Measurements from ENCODE around the gene RPRM. TPM values are rescaled to one million over a fixed set of nuclear protein-coding genes. Genes with fewer than 3 reads are reported as not detected.

Gene RPRM
- total RNA-seq, 2 experiments from 2014 or later: not detected

DNA sequence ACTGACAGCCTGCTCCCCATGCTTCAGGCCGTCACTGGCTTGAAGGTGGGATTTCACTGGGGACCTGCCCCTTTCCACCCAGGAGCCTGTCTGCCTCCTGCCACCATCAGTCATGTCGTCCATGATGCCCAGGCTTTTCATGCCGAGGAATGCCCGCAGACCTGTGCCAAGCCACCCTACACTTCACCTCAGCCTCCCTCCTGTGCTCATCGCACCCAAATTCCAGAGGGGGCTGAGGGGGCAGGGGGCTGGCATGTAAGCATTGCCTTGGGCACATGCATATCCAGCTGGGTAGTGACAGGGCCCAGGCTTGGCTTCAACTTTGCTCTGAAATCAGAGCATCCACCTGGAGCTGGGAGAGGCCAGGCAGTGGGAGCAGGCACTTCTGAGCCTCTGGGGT, 20.9 kb upstream of the RPRM start:
- no peak overlapping the region for H2AFZ ChIP-seq (ENCODE audit: low read length)
- H3K9me3 ChIP-seq (ENCODE audit: low read length): no peaks in the 10 kb centered on the region
- ChIA-PET CTCF (ENCODE audit: unreplicated experiment) (no interaction called here), POLR2A (no interaction called here)
- no peak overlapping the region for H3K4me2 ChIP-seq (ENCODE audit: low read length)
- H3K4me3 ChIP-seq (ENCODE audit: low read depth, low read length, poor library complexity, severe bottlenecking): no peak overlapping the region
- no peaks in the 10 kb centered on the region for H3K79me2 ChIP-seq (ENCODE audit: insufficient read depth, low read depth, low read length)
- no peak for DNase-seq (ENCODE audit: low spot score)
- H3K36me3 ChIP-seq (ENCODE audit: insufficient read depth, low read length): no peaks in the 10 kb centered on the region
- intact Hi-C loops (cut with micrococcal nuclease; ENCODE audit: unreplicated experiment): no loop called here
- H4K20me1 ChIP-seq (ENCODE audit: insufficient read depth, low read length): no peaks in the 10 kb centered on the region
- no peak overlapping the region for H3K27ac ChIP-seq (ENCODE audit: low read depth, low read length, poor library complexity, severe bottlenecking)
- no peaks in the 10 kb centered on the region for H3K9me2 ChIP-seq (ENCODE audit: insufficient read depth, low read length)
- BruUV-seq (replicated peaks): no TSS peak
- H3K4me1 ChIP-seq (ENCODE audit: insufficient read depth, low read length, poor library complexity, severe bottlenecking): no peaks in the 10 kb centered on the region
- TF ChIP-seq, protein P1, sequence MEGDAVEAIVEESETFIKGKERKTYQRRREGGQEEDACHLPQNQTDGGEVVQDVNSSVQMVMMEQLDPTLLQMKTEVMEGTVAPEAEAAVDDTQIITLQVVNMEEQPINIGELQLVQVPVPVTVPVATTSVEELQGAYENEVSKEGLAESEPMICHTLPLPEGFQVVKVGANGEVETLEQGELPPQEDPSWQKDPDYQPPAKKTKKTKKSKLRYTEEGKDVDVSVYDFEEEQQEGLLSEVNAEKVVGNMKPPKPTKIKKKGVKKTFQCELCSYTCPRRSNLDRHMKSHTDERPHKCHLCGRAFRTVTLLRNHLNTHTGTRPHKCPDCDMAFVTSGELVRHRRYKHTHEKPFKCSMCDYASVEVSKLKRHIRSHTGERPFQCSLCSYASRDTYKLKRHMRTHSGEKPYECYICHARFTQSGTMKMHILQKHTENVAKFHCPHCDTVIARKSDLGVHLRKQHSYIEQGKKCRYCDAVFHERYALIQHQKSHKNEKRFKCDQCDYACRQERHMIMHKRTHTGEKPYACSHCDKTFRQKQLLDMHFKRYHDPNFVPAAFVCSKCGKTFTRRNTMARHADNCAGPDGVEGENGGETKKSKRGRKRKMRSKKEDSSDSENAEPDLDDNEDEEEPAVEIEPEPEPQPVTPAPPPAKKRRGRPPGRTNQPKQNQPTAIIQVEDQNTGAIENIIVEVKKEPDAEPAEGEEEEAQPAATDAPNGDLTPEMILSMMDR (conservative IDR thresholded peaks at IDR 0.05; ENCODE audit: low read length): no peak
- no peak for TF ChIP-seq EZH2phosphoT487 (IDR thresholded peaks at IDR 0.05; ENCODE audit: borderline replicate concordance, low read depth, low read length)

DNA sequence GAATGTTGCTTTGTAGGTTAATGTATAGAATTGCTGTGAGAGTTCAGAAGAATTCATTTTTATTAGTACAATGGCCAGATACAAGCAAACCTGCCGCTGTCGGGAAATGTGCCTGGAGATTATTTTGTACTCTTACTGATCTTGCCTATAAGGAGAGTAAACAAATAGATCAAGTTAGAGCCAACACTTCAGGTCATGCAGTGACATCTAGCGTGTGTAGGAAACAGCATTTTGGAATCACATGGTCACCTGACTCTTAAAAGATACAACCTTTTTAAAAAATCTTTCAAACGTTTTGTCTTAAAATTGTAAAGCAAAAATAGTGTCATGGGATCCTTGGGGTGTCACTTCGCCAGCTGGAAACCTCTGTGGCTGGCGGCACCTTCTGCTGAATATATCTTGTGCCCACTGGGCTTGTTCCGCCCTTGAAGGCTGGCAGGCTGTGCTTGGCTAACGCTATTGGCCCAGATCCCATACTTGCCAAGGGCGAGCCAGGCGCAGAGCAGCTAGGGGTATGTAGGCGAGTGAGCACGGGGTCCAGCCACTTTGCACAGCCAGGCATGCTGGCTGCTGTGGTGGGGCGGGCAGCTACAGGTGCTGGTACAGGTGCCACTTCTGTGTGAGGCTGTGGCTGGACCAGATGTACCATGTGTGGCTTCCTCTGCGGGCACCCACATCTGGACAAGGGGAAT, 19.5 kb upstream of the RPRM start:
- no peaks in the 10 kb centered on the region for H3K9me3 ChIP-seq (ENCODE audit: low read length)
- BruUV-seq (replicated peaks): no TSS peak
- no peaks in the 10 kb centered on the region for H3K79me2 ChIP-seq (ENCODE audit: insufficient read depth, low read depth, low read length)
- no peak overlapping the region for H2AFZ ChIP-seq (ENCODE audit: low read length)
- H3K9me2 ChIP-seq (ENCODE audit: insufficient read depth, low read length): no peaks in the 10 kb centered on the region
- no peak overlapping the region for H3K4me2 ChIP-seq (ENCODE audit: low read length)
- no peak for TF ChIP-seq EZH2phosphoT487 (IDR thresholded peaks at IDR 0.05; ENCODE audit: borderline replicate concordance, low read depth, low read length)
- TF ChIP-seq, protein P1 (conservative IDR thresholded peaks at IDR 0.05; ENCODE audit: low read length): no peak
- ChIA-PET POLR2A (no interaction called here), CTCF (ENCODE audit: unreplicated experiment) (no interaction called here)
- H3K36me3 ChIP-seq (ENCODE audit: insufficient read depth, low read length): no peaks in the 10 kb centered on the region
- no peaks in the 10 kb centered on the region for H3K4me1 ChIP-seq (ENCODE audit: insufficient read depth, low read length, poor library complexity, severe bottlenecking)
- no peaks in the 10 kb centered on the region for H4K20me1 ChIP-seq (ENCODE audit: insufficient read depth, low read length)
- no peak for DNase-seq (ENCODE audit: low spot score)
- intact Hi-C loops (cut with micrococcal nuclease; ENCODE audit: unreplicated experiment): no loop called here
- H3K27ac ChIP-seq (ENCODE audit: low read depth, low read length, poor library complexity, severe bottlenecking): no peak overlapping the region
- no peak overlapping the region for H3K4me3 ChIP-seq (ENCODE audit: low read depth, low read length, poor library complexity, severe bottlenecking)

DNA sequence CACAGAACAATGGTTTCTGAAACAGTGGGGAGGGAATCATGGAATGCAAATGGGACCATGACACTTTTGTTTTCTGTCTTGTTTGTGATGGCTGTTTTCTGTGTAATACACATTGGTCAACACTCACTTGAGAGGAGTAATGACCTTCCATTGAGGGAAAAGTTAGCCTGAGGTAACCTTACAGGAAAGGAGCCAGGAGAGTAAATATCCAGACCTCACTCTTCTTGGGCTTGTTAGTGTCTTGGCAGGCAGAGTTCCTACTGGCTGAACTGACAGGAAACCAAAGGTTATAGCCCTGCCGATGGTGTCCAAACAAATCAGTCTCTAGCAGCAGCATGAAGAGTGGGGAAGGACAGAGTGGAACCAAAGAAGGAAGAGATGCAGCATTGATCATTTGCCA, 17.2 kb upstream of the RPRM start:
- Histone ChIP-seq H3K9me3 (ENCODE audit: low read length) (no peaks in the 10 kb centered on the region), H3K4me2 (ENCODE audit: low read length) (no peak overlapping the region), H3K27ac (ENCODE audit: low read depth, low read length, poor library complexity, severe bottlenecking) (no peak overlapping the region), H3K36me3 (ENCODE audit: insufficient read depth, low read length) (no peaks in the 10 kb centered on the region), H2AFZ (ENCODE audit: low read length) (no peak overlapping the region), H4K20me1 (ENCODE audit: insufficient read depth, low read length) (no peaks in the 10 kb centered on the region), H3K79me2 (ENCODE audit: insufficient read depth, low read depth, low read length) (no peaks in the 10 kb centered on the region), H3K9me2 (ENCODE audit: insufficient read depth, low read length) (no peaks in the 10 kb centered on the region), H3K4me1 (ENCODE audit: insufficient read depth, low read length, poor library complexity, severe bottlenecking) (no peaks in the 10 kb centered on the region), H3K4me3 (ENCODE audit: low read depth, low read length, poor library complexity, severe bottlenecking) (no peak overlapping the region)
- CTCF ChIA-PET (ENCODE audit: unreplicated experiment): no interaction called here
- TF ChIP-seq, protein P1 (conservative IDR thresholded peaks at IDR 0.05; ENCODE audit: low read length): no peak
- no peak for TF ChIP-seq EZH2phosphoT487 (IDR thresholded peaks at IDR 0.05; ENCODE audit: borderline replicate concordance, low read depth, low read length)
- POLR2A ChIA-PET: interaction anchor here (0.6 kb wide), 1 partner anchor 315 kb away, joined by 5 read pairs; no protein-coding TSS in a partner anchor
- DNase-seq (ENCODE audit: low spot score): no peak
- intact Hi-C loops (cut with micrococcal nuclease; ENCODE audit: unreplicated experiment): no loop called here
- no TSS peak for BruUV-seq (replicated peaks)

All from OCI-LY7 (cell line).